A673 (cell line): ENCODE data around the gene TMEM74B.

ENCODE experiments used
- CTCF ChIP-seq: fragments of 300-800, 200-600 bp; sonication (generic); conservative IDR thresholded peaks from 2 replicates; pipeline ENCODE4 v1.5.1; 2017; ENCODE audit warnings: low read depth, mild to moderate bottlenecking, antibody characterized with exemption, low read length, moderate library complexity, mixed read lengths
- EZH2 ChIP-seq: fragments of 200-600 bp; sonication (generic); IDR thresholded peaks from 2 replicates; pipeline ENCODE4 v1.6.1; 2017; ENCODE audit warnings: borderline replicate concordance, low read depth, mild to moderate bottlenecking, mixed read lengths, antibody characterized with exemption, low read length; ENCODE audit not compliant: poor library complexity, severe bottlenecking

DNA sequence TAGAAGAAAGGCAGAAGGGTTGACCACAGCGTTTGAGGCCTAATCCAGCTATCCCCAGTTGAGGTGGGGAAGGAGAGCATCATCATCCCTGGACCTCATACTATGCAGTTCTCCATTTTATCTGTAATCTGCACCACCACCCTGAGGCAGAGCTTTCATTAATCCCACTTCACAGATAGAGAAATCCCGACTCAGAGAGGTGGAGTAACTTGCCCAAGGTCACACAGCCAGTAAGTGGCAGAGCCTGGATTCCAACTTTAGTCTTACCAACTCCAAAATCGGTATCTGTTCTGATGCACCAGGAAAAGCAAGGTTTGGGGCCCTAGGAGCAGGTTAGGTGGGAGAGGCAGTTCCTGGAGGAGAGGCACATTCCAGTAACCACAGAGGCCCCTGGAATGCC lies 6.7 kb downstream of the TMEM74B start:
- TF ChIP-seq CTCF (no peak), EZH2 (no peak)
